WI38 (cell line): Measurements from ENCODE around the gene CADPS2.

Experiments
- H3K4me3 ChIP-seq: 2 replicates; pipeline ENCODE4 v1.5.1; 2011; ENCODE audit warnings: low read depth, mild to moderate bottlenecking, control low read depth, low read length
- CTCF ChIP-seq: IDR thresholded peaks from 2 replicates; pipeline ENCODE4 v1.5.1; 2012; ENCODE audit warnings: low read depth, mild to moderate bottlenecking, control low read depth, low read length

CADPS2 gene

GRCh38 chr7:122363144-122363543, 523.1 kb downstream of the CADPS2 start:
- TF ChIP-seq CTCF: no peak
- no peak overlapping the region for H3K4me3 ChIP-seq

GRCh38 chr7:122362473-122362872, 523.8 kb downstream of the CADPS2 start:
- TF ChIP-seq CTCF: no peak
- H3K4me3 ChIP-seq: no peak overlapping the region

- no peak for TF ChIP-seq CTCF
Observed at GRCh38 chr7:122354656-122355055, 531.6 kb downstream of the CADPS2 start.

GRCh38 chr7:122352454-122352853, 533.8 kb downstream of the CADPS2 start:
- TF ChIP-seq CTCF: no peak

More at GRCh38 chr7:122354656-122355055, 531.6 kb downstream of the CADPS2 start:
- H3K4me3 ChIP-seq: no peak overlapping the region

GRCh38 chr7:122350701-122351100, 535.6 kb downstream of the CADPS2 start:
- H3K4me3 ChIP-seq: no peak overlapping the region
- TF ChIP-seq CTCF: no peak

More at GRCh38 chr7:122352454-122352853, 533.8 kb downstream of the CADPS2 start:
- H3K4me3 ChIP-seq: no peak overlapping the region

GRCh38 chr7:122344303-122344620, 542.0 kb downstream of the CADPS2 start:
- TF ChIP-seq CTCF: no peak
- no peak overlapping the region for H3K4me3 ChIP-seq

GRCh38 chr7:122343601-122344302, 542.5 kb downstream of the CADPS2 start:
- TF ChIP-seq CTCF: no peak
- no peak overlapping the region for H3K4me3 ChIP-seq
